Loucy (cell line): ENCODE data around the gene GEMIN5.

Source experiments
- EZH2phosphoT487 ChIP-seq: fragments of 200-600 bp; IDR thresholded peaks from 2 replicates; pipeline ENCODE4 v1.6.1; 2018; ENCODE audit warnings: antibody characterized with exemption, mild to moderate bottlenecking, moderate library complexity, borderline replicate concordance
- TF ChIP-seq, protein P1 (sequence below): fragments of 200-600 bp; sonication (generic); conservative IDR thresholded peaks from 2 replicates; pipeline ENCODE4 v1.5.1; 2014; ENCODE audit warnings: mild to moderate bottlenecking, antibody characterized with exemption, low read length

GRCh38 chr5:154866841-154867240 lies 71.2 kb downstream of the GEMIN5 start:
- TF ChIP-seq, protein P1, sequence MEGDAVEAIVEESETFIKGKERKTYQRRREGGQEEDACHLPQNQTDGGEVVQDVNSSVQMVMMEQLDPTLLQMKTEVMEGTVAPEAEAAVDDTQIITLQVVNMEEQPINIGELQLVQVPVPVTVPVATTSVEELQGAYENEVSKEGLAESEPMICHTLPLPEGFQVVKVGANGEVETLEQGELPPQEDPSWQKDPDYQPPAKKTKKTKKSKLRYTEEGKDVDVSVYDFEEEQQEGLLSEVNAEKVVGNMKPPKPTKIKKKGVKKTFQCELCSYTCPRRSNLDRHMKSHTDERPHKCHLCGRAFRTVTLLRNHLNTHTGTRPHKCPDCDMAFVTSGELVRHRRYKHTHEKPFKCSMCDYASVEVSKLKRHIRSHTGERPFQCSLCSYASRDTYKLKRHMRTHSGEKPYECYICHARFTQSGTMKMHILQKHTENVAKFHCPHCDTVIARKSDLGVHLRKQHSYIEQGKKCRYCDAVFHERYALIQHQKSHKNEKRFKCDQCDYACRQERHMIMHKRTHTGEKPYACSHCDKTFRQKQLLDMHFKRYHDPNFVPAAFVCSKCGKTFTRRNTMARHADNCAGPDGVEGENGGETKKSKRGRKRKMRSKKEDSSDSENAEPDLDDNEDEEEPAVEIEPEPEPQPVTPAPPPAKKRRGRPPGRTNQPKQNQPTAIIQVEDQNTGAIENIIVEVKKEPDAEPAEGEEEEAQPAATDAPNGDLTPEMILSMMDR = no peak
- no peak for TF ChIP-seq EZH2phosphoT487
